AG09319 (cell line): ENCODE data around the gene LRRN4.
"Not testable (repeated sequence)": the region's sequence is repeated elsewhere in the genome, so short reads cannot be mapped to it uniquely, and the experiment has no call there.

Experiments
- DNase-seq: peaks from one replicate; pipeline ENCODE4 v3.0.0-alpha.2; 2010; ENCODE audit warnings: low read depth; ENCODE audit errors: extremely low read depth
- TF ChIP-seq, protein P1 (sequence below): IDR thresholded peaks from 2 replicates; pipeline ENCODE4 v1.5.1; 2011; ENCODE audit warnings: low read depth, mild to moderate bottlenecking, inconsistent platforms, low read length, moderate library complexity

The LRRN4 gene

DNA sequence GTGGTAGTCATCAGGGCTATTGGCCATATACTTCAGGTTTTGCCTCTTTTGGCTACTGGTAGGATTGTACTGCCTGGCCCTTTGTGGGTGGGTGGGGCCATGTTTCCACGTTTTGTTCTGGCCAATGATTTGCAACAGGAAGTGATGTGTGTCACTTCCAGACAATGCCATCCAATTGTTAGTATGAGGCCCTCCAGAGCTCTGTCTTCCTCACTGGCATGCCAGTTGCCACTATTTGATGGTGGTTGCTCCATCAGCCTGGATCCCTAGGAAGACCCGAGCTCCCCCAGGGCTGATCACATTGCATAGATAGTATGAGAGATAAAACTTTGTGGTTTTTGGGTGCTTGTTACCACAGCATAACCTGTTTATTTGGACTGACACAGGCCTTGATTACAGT, 7.7 kb upstream of the LRRN4 start:
- TF ChIP-seq, protein P1, sequence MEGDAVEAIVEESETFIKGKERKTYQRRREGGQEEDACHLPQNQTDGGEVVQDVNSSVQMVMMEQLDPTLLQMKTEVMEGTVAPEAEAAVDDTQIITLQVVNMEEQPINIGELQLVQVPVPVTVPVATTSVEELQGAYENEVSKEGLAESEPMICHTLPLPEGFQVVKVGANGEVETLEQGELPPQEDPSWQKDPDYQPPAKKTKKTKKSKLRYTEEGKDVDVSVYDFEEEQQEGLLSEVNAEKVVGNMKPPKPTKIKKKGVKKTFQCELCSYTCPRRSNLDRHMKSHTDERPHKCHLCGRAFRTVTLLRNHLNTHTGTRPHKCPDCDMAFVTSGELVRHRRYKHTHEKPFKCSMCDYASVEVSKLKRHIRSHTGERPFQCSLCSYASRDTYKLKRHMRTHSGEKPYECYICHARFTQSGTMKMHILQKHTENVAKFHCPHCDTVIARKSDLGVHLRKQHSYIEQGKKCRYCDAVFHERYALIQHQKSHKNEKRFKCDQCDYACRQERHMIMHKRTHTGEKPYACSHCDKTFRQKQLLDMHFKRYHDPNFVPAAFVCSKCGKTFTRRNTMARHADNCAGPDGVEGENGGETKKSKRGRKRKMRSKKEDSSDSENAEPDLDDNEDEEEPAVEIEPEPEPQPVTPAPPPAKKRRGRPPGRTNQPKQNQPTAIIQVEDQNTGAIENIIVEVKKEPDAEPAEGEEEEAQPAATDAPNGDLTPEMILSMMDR = no peak
- DNase-seq = no peak

DNA sequence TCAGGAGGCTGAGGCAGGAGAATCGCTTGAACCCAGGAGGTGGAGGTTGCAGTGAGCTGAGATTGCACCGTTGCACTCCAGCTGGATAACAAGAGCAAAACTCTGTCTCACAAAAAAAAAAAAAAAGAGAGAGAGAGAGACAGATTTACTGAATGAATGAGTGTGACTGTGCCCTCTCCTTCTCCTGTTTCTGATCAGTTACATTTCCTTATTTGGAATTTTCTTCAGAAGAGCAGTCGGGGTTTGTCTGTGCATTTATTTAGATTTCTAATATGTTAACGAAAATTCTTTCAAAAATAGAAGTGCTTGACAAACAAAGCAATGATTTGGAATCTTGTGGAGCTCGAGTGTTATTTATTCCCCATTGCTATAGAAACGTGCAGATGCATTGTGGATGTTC, 6.4 kb upstream of the LRRN4 start:
- TF ChIP-seq, protein P1 = no peak
- DNase-seq = no peak

DNA sequence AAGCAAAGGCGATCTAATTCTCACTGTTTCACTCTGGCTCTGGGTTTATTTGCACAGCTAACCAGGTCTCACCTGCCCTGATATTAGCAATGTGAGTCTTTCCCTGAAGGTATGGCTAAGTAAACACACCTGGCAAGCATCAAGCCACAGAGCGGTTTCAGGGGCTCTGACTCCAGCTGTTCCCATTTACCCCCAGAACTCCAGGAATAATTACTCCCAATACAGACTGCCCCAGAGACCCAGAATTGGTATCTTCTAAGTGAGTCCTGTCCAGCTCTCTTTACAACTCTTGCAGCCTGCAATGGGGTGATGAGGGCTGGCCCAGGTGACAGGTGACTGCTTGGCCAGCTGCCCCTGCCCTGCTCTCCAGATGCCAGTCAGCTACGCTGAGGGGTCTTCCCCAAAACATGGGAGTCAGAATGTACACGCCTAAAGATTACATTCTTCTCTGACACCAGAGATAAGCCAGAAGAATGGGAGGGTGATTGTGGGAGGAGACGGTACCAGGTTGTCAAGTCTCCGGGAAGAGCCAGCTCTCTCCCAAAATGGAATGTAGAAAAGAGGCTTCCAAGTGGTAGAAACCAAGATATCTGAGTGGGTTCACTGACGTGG, 4.9 kb upstream of the LRRN4 start:
- DNase-seq = no peak
- TF ChIP-seq, protein P1 = no peak

DNA sequence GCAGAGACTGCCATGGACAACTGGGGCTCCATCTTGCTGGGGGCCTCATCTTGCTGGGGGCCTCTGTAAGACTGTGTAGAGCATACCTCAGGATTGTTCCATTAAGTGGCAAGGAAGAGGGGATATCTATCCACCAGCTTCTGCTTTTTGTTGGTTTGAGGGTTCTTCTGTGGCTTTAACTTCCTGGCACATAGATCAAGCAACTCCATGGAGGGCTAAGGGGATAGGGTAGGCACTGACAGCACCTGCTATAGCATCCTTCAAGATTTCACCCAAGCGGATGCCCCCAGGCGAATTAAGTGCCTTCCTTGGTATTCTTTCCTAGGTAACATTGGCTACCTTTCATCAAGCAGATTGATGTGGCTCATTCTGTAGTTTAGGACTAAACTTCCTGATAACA, 3.8 kb upstream of the LRRN4 start:
- no peak for DNase-seq
- TF ChIP-seq, protein P1 = no peak

DNA sequence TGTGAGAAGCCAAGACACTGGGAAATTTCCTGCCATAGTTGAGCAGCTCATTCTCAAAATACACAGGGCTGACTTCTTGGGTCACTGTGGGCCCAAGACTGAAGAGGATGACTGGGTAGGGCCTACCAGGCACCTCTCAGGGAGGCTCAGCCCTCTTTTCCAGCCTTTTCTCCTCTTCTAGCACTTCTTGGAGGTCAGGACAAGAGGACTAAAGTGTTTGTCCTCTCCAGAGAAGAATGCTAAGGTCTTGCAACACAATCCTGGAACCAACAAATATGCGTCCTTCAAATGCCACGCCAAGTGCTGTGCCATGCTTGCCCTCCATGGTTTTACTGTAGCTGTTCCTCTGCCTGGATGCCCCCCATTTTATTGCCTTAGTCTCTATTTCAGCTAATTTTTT, 3.3 kb upstream of the LRRN4 start:
- TF ChIP-seq, protein P1 = no peak

DNA sequence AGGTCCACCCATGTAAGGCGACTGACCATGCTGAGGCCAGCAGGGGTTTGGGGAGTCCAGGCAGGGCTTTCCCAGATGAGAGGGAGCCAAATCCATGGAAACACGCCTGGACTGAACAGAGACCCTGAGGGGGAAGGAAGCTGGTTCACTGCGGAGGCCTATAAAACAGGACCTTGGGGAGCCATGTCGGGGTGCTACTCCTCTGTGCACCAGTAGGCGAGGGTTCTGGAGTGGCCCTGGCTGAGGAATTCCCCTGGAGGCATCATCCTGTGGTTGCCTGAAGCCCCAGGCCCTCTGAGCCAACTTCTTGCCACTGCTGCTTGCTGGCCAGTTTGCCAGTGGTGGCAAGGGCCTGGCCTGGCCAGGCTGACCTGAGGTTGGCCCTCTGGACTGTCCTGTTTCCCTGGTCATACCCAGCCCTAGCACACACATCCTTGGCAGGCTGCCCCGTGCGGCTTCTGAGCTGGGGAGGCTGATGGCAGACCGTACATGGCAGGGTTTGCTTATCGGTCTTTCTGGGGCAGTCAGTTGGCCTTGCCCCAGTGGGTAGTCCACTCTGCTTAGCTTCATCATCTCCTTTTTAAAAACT, 2.2 kb upstream of the LRRN4 start:
- no peak for DNase-seq
- TF ChIP-seq, protein P1 = no peak

More for the DNA sequence above, 3.3 kb upstream of the LRRN4 start:
- no peak for DNase-seq

DNA sequence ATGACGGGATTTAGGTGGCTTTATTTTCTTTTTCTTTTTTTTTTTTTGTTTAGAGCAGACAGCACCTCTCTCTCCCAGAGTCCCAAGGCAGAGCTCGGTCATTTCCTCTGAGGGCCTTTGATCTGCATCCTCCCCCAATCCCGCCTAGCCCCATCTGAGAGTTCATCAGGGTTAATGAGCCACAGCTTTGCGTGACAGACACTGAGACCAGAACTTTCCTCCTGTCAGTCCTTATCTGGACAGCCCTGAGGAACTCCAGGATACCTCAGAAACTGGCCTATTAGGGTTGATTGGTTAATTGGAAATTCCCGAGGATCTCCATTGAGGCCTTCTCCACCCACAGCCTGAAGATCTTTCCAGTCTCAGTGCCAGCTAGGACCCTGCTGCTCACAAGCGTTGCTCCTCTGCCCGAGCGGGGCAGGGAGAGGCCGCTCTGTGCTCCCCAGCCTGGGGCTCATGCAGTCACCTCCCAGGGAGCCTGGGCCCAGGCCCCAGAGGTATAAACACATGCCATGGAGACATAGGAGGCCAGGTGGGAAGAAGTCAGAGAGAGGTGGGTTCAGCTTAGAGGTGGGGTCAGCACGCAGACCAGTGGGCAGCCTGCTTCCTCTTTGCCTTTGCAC, 1.4 kb upstream of the LRRN4 start:
- TF ChIP-seq, protein P1 = no peak
- DNase-seq = no peak

DNA sequence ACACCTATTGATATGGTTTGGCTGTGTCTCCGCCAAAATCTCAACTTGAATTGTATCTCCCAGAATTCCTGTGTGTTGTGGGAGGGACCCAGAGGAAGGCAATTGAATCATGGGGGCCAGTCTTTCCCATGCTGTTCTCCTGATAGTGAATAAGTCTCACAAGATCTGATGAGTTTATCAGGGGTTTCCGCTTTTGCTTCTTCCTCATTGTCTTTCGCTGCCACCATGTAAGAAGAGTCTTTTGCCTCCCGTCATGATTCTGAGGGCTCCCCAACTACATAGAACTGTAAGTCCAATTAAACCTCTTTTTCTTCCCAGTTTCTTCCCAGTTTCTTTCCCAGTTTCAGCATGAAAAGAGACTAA, 810 bp upstream of the LRRN4 start:
- not testable (repeated sequence) for DNase-seq
